Astrocyte (in vitro differentiated cells and primary cell): ENCODE measurements around the gene GPRC5A. TPM values are rescaled to one million over a fixed set of nuclear protein-coding genes. Genes with fewer than 3 reads are reported as not detected.

Experiments
- DNase-seq: peaks from one replicate; pipeline ENCODE4 v3.0.0-alpha.2; 2010; ENCODE audit warnings: low read depth
- FAIRE-seq: peaks from 2 replicates; lab custom pipeline; 2011; peaks lifted over from hg19 to GRCh38; lab: Jason Lieb, UNC
- H2AFZ ChIP-seq: 2 replicates; pipeline ENCODE4 v1.6.0; 2012; ENCODE audit warnings: low read depth, low read length, inconsistent platforms
- H3K27ac ChIP-seq: 2 replicates; pipeline ENCODE4 v1.5.1; 2011; ENCODE audit warnings: low read depth, low read length, inconsistent platforms
- H3K27me3 ChIP-seq: 2 replicates; pipeline ENCODE4 v1.6.0; 2011; ENCODE audit warnings: low read length, inconsistent platforms; ENCODE audit not compliant: insufficient read depth
- H3K36me3 ChIP-seq: 2 replicates; pipeline ENCODE4 v1.5.1; 2011; ENCODE audit warnings: low read length, inconsistent platforms; ENCODE audit not compliant: insufficient read depth
- H3K4me1 ChIP-seq: 2 replicates; pipeline ENCODE4 v1.5.1; 2011; ENCODE audit warnings: low read length, inconsistent platforms; ENCODE audit not compliant: insufficient read depth
- H3K4me2 ChIP-seq: 2 replicates; pipeline ENCODE4 v1.6.0; 2012; ENCODE audit warnings: low read length, inconsistent platforms
- H3K4me3 ChIP-seq: 2 replicates; pipeline ENCODE4 v1.5.1; 2011; ENCODE audit warnings: low read depth, mild to moderate bottlenecking, low read length, inconsistent platforms; ENCODE audit not compliant: insufficient read depth
- H3K79me2 ChIP-seq: 2 replicates; pipeline ENCODE4 v1.6.0; 2012; ENCODE audit warnings: mild to moderate bottlenecking, low read length, inconsistent platforms; ENCODE audit not compliant: insufficient read depth
- H3K9ac ChIP-seq: 2 replicates; pipeline ENCODE4 v1.6.0; 2012; ENCODE audit warnings: mild to moderate bottlenecking, low read length, inconsistent platforms
- H3K9me3 ChIP-seq: 2 replicates; pipeline ENCODE4 v1.5.1; 2012; ENCODE audit warnings: low read depth, mild to moderate bottlenecking, low read length, inconsistent platforms; ENCODE audit not compliant: insufficient read depth
- H4K20me1 ChIP-seq: 2 replicates; pipeline ENCODE4 v1.6.0; 2012; ENCODE audit warnings: low read length, inconsistent platforms; ENCODE audit not compliant: insufficient read depth
- H3K27ac Mint-ChIP-seq: one replicate; pipeline ENCODE4 v1.8.0; 2021; ENCODE audit warnings: mild to moderate bottlenecking, mixed read lengths; ENCODE audit not compliant: unreplicated experiment
- H3K27me3 Mint-ChIP-seq: one replicate; pipeline ENCODE4 v1.8.0; 2021; ENCODE audit warnings: low read depth, mixed read lengths; ENCODE audit not compliant: unreplicated experiment
- H3K36me3 Mint-ChIP-seq: one replicate; pipeline ENCODE4 v1.8.0; 2021; ENCODE audit warnings: low read depth, mixed read lengths; ENCODE audit not compliant: unreplicated experiment
- H3K4me1 Mint-ChIP-seq: one replicate; pipeline ENCODE4 v1.8.0; 2021; ENCODE audit warnings: low read depth, mixed read lengths; ENCODE audit not compliant: unreplicated experiment
- H3K4me3 Mint-ChIP-seq: one replicate; pipeline ENCODE4 v1.8.0; 2021; ENCODE audit warnings: mild to moderate bottlenecking, moderate library complexity, mixed read lengths; ENCODE audit not compliant: unreplicated experiment
- H3K9me3 Mint-ChIP-seq: one replicate; pipeline ENCODE4 v1.8.0; 2021; ENCODE audit warnings: mild to moderate bottlenecking, mixed read lengths; ENCODE audit not compliant: unreplicated experiment
- EZH2 ChIP-seq: IDR thresholded peaks from 2 replicates; pipeline ENCODE4 v1.6.1; 2012; ENCODE audit warnings: mild to moderate bottlenecking, low read length, inconsistent platforms; ENCODE audit not compliant: insufficient read depth
- total RNA-seq: library from RNA; stranded (reverse); gene quantifications from 2 replicates; pipeline ENCODE4 v1.2.1, GENCODE V29; 2021
- TF ChIP-seq, protein P1 (sequence below): IDR thresholded peaks from 2 replicates; pipeline ENCODE4 v1.5.1; 2011; ENCODE audit warnings: low read depth, mild to moderate bottlenecking, inconsistent platforms, low read length, moderate library complexity; ENCODE audit not compliant: insufficient read depth

The GPRC5A gene
- total RNA-seq, 1 donor from 2014 or later: 12.5 TPM

DNA sequence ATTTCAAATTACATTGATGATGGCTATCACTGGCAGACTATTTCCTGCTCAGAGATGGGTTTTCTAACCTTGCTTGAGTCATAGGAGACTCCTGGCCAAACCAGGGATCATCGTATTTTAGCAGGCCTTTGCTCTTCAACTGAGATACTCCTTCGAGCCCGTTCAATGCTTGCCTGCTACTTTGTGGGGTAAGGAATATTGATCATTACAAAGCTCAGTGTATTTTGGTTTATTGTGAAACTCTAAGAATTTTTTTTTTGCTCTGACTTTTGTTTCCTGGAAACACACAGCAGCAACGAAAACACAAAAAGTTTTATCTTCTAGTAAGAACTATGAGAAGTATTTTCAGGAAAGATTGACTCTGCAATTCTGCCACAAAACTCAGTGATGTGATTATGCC lies 56.5 kb downstream of the GPRC5A start:
- H3K4me1 Mint-ChIP-seq: no peaks in the 10 kb centered on the region
- Histone ChIP-seq H4K20me1 (no peaks in the 10 kb centered on the region), H3K4me1 (no peaks in the 10 kb centered on the region), H3K9ac (no peak overlapping the region), H3K27me3 (no peaks in the 10 kb centered on the region), H3K4me2 (no peak overlapping the region), H2AFZ (no peak overlapping the region), H3K36me3 (no peaks in the 10 kb centered on the region), H3K79me2 (no peaks in the 10 kb centered on the region), H3K27ac (no peak overlapping the region), H3K9me3 (no peaks in the 10 kb centered on the region), H3K4me3 (no peak overlapping the region)
- peaks cover 2% of the 10 kb centered on the region for H3K9me3 Mint-ChIP-seq
- DNase-seq (no peak), FAIRE-seq (no peak)
- H3K36me3 Mint-ChIP-seq: no peaks in the 10 kb centered on the region
- TF ChIP-seq, protein P1, sequence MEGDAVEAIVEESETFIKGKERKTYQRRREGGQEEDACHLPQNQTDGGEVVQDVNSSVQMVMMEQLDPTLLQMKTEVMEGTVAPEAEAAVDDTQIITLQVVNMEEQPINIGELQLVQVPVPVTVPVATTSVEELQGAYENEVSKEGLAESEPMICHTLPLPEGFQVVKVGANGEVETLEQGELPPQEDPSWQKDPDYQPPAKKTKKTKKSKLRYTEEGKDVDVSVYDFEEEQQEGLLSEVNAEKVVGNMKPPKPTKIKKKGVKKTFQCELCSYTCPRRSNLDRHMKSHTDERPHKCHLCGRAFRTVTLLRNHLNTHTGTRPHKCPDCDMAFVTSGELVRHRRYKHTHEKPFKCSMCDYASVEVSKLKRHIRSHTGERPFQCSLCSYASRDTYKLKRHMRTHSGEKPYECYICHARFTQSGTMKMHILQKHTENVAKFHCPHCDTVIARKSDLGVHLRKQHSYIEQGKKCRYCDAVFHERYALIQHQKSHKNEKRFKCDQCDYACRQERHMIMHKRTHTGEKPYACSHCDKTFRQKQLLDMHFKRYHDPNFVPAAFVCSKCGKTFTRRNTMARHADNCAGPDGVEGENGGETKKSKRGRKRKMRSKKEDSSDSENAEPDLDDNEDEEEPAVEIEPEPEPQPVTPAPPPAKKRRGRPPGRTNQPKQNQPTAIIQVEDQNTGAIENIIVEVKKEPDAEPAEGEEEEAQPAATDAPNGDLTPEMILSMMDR: no peak
- no peak for TF ChIP-seq EZH2
- H3K27me3 Mint-ChIP-seq: peaks cover 15% of the 10 kb centered on the region
- H3K4me3 Mint-ChIP-seq: no peak overlapping the region
- H3K27ac Mint-ChIP-seq: no peak overlapping the region

DNA sequence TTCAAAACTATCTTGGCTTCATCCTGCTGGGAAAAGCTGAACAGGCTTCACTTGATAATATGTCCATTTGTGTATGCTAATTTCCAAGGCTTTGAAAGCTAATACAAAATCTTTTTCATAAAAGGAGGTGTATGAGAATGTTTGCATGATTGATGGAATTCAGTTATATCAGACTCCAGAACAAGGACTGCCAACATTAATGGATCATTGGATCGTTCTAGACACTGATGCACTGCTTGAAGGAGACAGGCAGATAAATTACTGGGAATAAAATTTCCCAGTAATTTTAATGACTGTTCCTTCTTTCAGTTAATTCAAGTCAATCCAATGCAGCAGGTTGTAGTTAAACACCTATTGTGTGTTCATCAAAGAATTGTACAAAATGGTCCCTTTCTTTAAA lies 60.1 kb downstream of the GPRC5A start:
- H3K36me3 ChIP-seq: no peaks in the 10 kb centered on the region
- no peaks in the 10 kb centered on the region for H4K20me1 ChIP-seq
- no peak overlapping the region for H3K4me3 ChIP-seq
- no peak overlapping the region for H3K27ac ChIP-seq
- Mint-ChIP-seq H3K36me3 (no peaks in the 10 kb centered on the region), H3K9me3 (peaks cover 2% of the 10 kb centered on the region), H3K27ac (no peak overlapping the region), H3K4me3 (no peak overlapping the region), H3K27me3 (peaks cover 11% of the 10 kb centered on the region), H3K4me1 (peaks cover 3% of the 10 kb centered on the region)
- H3K27me3 ChIP-seq: no peaks in the 10 kb centered on the region
- H3K9me3 ChIP-seq: no peaks in the 10 kb centered on the region
- FAIRE-seq (no peak), DNase-seq (no peak)
- TF ChIP-seq, protein P1: no peak
- no peak for TF ChIP-seq EZH2
- no peaks in the 10 kb centered on the region for H3K79me2 ChIP-seq
- H3K9ac ChIP-seq: no peak overlapping the region
- no peak overlapping the region for H3K4me2 ChIP-seq
- H3K4me1 ChIP-seq: no peaks in the 10 kb centered on the region
- no peak overlapping the region for H2AFZ ChIP-seq

DNA sequence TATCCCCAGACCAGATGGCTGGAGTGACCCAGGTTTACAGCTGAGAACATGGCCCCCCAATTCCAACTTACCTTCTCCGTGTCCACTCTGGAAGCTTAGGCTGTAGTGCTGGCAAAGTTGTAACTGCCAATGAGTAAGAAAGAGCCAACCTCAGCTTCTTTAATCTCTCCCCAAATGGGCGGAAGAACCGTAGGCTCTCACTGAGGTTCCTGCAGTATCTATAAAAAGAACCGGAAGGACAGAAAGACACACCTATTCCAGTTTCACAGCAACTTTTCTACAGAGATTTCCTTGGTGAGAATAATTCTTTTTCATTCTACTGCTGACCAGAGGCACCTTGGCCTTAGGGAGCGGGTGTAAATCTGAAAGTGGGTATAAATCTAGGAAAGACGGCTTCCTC lies 60.7 kb downstream of the GPRC5A start, which contains the start of gene GPRC5D:
TSS of gene GPRC5D (minus strand) at position 135 of the 400 bp plus-strand sequence. CDS start 1,786 bp downstream, outside the sequence.
- Histone ChIP-seq H2AFZ (no peak within 1 kb of the TSS), H3K4me1 (no peaks in the 10 kb centered on the region), H3K4me3 (no peak within 1 kb of the TSS), H3K9ac (no peak within 1 kb of the TSS), H3K4me2 (no peak within 1 kb of the TSS), H3K27ac (no peak within 1 kb of the TSS), H3K36me3 (no peaks in the 10 kb centered on the region), H3K9me3 (no peaks in the 10 kb centered on the region), H4K20me1 (no peaks in the 10 kb centered on the region), H3K27me3 (no peaks in the 10 kb centered on the region), H3K79me2 (no peaks in the 10 kb centered on the region)
- peaks cover 2% of the 10 kb centered on the region for H3K9me3 Mint-ChIP-seq
- DNase-seq (no peak), FAIRE-seq (no peak)
- H3K36me3 Mint-ChIP-seq: no peaks in the 10 kb centered on the region
- peaks cover 11% of the 10 kb centered on the region for H3K27me3 Mint-ChIP-seq
- H3K4me1 Mint-ChIP-seq: peaks cover 3% of the 10 kb centered on the region
- TF ChIP-seq, protein P1: no peak
- no peak for TF ChIP-seq EZH2
- H3K4me3 Mint-ChIP-seq: no peak within 1 kb of the TSS
- no peak within 1 kb of the TSS for H3K27ac Mint-ChIP-seq
